Lower lobe of right lung (tissue), 2 donors: ENCODE data around the gene ATP10A. TPM values are rescaled to one million over a fixed set of nuclear protein-coding genes. Genes with fewer than 3 reads are reported as not detected.

Experiments
- ATAC-seq, 2 donors: fragments of 200-7000 bp; cut with Tn5 transposase; one replicate each; pipeline ENCODE4 v1.9.1; 2020 to 2022; ENCODE audit warnings: mild to moderate bottlenecking in 2 of 2, moderate library complexity in 2 of 2
- DNase-seq: peaks from one replicate; pipeline ENCODE4 v3.0.0-alpha.2; 2020
- H3K27ac ChIP-seq: fragments of 200-600 bp; one replicate; pipeline ENCODE4 v1.8.0; 2022
- H3K27me3 ChIP-seq: fragments of 200-600 bp; one replicate; pipeline ENCODE4 v1.8.0; 2022; ENCODE audit warnings: low read depth
- H3K36me3 ChIP-seq: fragments of 200-600 bp; one replicate; pipeline ENCODE4 v1.8.0; 2022; ENCODE audit warnings: mild to moderate bottlenecking
- H3K4me1 ChIP-seq: fragments of 200-600 bp; one replicate; pipeline ENCODE4 v1.8.0; 2022
- H3K4me3 ChIP-seq: fragments of 200-600 bp; one replicate; pipeline ENCODE4 v1.8.0; 2022; ENCODE audit warnings: mild to moderate bottlenecking
- H3K9me3 ChIP-seq: fragments of 200-600 bp; one replicate; pipeline ENCODE4 v1.8.0; 2022
- CTCF ChIP-seq: fragments of 200-600 bp; IDR thresholded peaks from one replicate; pipeline ENCODE4 v1.8.0; 2022; ENCODE audit warnings: antibody characterized with exemption, mild to moderate bottlenecking
- intact Hi-C: fragments of 100-400 bp; cut with DNase I; formaldehyde crosslinking; loops from one replicate; pipeline ENCODE4 v1.11.0; 2022
- total RNA-seq: library from RNA; stranded (reverse); fragmentation: NEBNext Ultra II Directional; extraction: Animal tissue kit (Norgen Biotek cat#: 25700); gene quantifications from one replicate; pipeline ENCODE4 v1.2.1, GENCODE V29; 2021
- donor health status: DM: no; HTN: yes; CAD: no; lungs with severe emphysema.

Gene ATP10A
- total RNA-seq, 1 donor from 2014 or later = 43.5 TPM

DNA sequence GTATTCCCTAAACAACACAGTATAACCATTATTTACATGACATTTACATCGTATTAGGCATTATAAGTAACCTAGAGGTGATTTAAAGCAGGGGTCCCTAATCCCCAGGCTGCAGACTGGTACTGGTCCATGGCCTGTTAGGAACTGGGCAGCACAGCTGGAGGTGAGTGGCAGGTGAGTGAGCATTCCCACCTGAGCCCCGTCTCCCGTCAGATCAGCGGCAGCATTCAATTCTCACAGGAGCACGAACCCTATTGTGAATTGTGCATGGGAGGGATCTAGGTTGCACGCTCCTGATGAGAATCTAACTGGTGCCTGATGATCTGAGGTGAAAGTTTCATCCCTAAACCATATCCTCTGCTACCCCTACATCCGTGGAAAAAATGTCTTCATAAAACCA lies 138.2 kb downstream of the ATP10A start:
- TF ChIP-seq CTCF = no peak

DNA sequence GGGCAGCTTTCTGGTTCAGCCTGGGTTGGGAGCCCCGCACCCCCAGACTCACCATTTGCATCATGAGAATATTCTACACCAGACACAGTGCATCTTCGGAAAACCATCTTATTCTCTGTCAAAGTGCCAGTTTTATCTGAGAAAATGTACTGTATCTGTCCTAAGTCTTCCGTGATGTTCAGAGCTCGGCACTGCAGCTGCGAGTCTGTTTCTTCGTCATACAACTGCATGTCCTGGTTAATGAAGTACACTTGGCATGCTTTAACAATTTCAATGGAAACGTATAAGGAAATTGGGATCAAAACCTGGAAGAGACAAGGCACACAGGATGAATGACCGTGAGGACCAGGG lies 141.5 kb downstream of the ATP10A start:
- ATAC-seq = no peak
- no peak overlapping the region for H3K4me3 ChIP-seq
- H3K4me1 ChIP-seq = no peaks in the 10 kb centered on the region
- H3K9me3 ChIP-seq = no peaks in the 10 kb centered on the region
- H3K27me3 ChIP-seq = no peaks in the 10 kb centered on the region
- no peak for TF ChIP-seq CTCF
- no peak for DNase-seq
- intact Hi-C loops = no loop called here
- peaks cover 43% of the 10 kb centered on the region for H3K36me3 ChIP-seq
- H3K27ac ChIP-seq = no peak overlapping the region

More for the DNA sequence above, 138.2 kb downstream of the ATP10A start:
- Histone ChIP-seq H3K27me3 (no peaks in the 10 kb centered on the region), H3K36me3 (peaks cover 30% of the 10 kb centered on the region), H3K4me3 (no peak overlapping the region), H3K9me3 (no peaks in the 10 kb centered on the region), H3K27ac (no peak overlapping the region), H3K4me1 (no peaks in the 10 kb centered on the region)
- intact Hi-C loops = no loop called here
- no peak for ATAC-seq
- DNase-seq = no peak

- H3K27ac ChIP-seq = no peak overlapping the region
- intact Hi-C loops = no loop called here
- no peak for TF ChIP-seq CTCF
- H3K4me1 ChIP-seq = no peaks in the 10 kb centered on the region
- no peak for DNase-seq
- H3K9me3 ChIP-seq = no peaks in the 10 kb centered on the region
- no peak overlapping the region for H3K4me3 ChIP-seq
- H3K27me3 ChIP-seq = no peaks in the 10 kb centered on the region
- ATAC-seq = no peak
- peaks cover 35% of the 10 kb centered on the region for H3K36me3 ChIP-seq
Observed at GRCh38 chr15:25719101-25719985, 143.8 kb downstream of the ATP10A start.

DNA sequence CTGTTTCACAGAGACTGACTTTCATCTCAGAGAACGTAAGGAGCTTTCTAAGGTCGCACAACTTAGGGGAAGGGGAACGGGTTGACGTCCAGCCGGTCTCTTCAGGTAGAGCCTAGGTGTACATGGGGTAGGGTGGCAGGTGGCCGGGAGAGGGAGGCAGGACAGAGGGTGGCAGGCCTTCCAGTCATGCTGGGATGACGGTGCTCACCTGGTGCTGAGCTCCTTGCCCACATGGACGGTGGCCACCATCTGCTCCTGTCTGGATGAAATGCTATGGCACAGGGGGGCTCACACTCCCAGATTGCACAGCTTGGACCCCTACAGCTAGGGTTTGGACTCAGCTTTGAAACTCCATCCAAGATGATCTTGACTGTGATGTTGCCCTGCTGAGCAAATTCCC lies 144.5 kb downstream of the ATP10A start:
- peaks cover 37% of the 10 kb centered on the region for H3K36me3 ChIP-seq
- ATAC-seq (no peak), DNase-seq (no peak)
- no peak overlapping the region for H3K4me3 ChIP-seq
- no peaks in the 10 kb centered on the region for H3K4me1 ChIP-seq
- H3K27me3 ChIP-seq = no peaks in the 10 kb centered on the region
- no peak for TF ChIP-seq CTCF
- H3K27ac ChIP-seq = no peak overlapping the region
- intact Hi-C loops = no loop called here
- H3K9me3 ChIP-seq = no peaks in the 10 kb centered on the region

GRCh38 chr15:25718169-25718536 lies 145.0 kb downstream of the ATP10A start:
- H3K4me1 ChIP-seq = no peaks in the 10 kb centered on the region
- no peaks in the 10 kb centered on the region for H3K9me3 ChIP-seq
- no peak for DNase-seq
- H3K27ac ChIP-seq = no peak overlapping the region
- TF ChIP-seq CTCF = no peak
- H3K27me3 ChIP-seq = no peaks in the 10 kb centered on the region
- peaks cover 42% of the 10 kb centered on the region for H3K36me3 ChIP-seq
- no peak overlapping the region for H3K4me3 ChIP-seq
- ATAC-seq = peak; percentile 18 to 20
- intact Hi-C loops = no loop called here
